Tibial nerve (tissue), 4 donors: ENCODE results near the gene KIFC1. TPM values are rescaled to one million over a fixed set of nuclear protein-coding genes. Genes with fewer than 3 reads are reported as not detected.
A peak's percentile ranks its signal among the peaks of the same experiment; 100 is the strongest.

ENCODE experiments used
- DNase-seq, 2 donors: peaks; one replicate each; pipeline ENCODE4 v3.0.0-alpha.2; 2019; ENCODE audit warnings: low spot score in 2 of 2
- H3K27ac ChIP-seq, 4 donors: fragments of 200-600 bp; sonication (generic) in 3 of 4; one replicate each; pipeline ENCODE4 v1.5.1; 2017 to 2019; ENCODE audit warnings: mild to moderate bottlenecking in 1 of 4
- H3K27me3 ChIP-seq, 2 donors: fragments of 200-600 bp; sonication (generic) in 1 of 2; one replicate each; pipeline versions ENCODE4 v1.5.1 to v1.6.0; 2017 to 2019
- H3K36me3 ChIP-seq, 3 donors: fragments of 200-600 bp; sonication (generic); one replicate each; pipeline ENCODE4 v1.5.1; 2018 to 2019
- H3K4me1 ChIP-seq, 4 donors: fragments of 200-600 bp; sonication (generic) in 3 of 4; one replicate each; pipeline ENCODE4 v1.5.1; 2017 to 2019
- H3K4me3 ChIP-seq, 4 donors: fragments of 200-600 bp; sonication (generic) in 3 of 4; one replicate each; pipeline ENCODE4 v1.5.1; 2017 to 2019; ENCODE audit warnings: mild to moderate bottlenecking in 1 of 4, moderate library complexity in 1 of 4
- H3K9me3 ChIP-seq, 4 donors: fragments of 200-600 bp; sonication (generic) in 3 of 4; one replicate each; pipeline ENCODE4 v1.5.1; 2017 to 2019
- CTCF ChIP-seq, 5 experiments: fragments of 200-600 bp in 3 of 5; fragments of 450-650 bp in 2 of 5; sonication (generic) in 3 of 5; IDR thresholded peaks; one replicate each; pipeline ENCODE4 v1.5.1; 2016 to 2019; ENCODE audit warnings: antibody characterized with exemption in 5 of 5, mild to moderate bottlenecking in 3 of 5, moderate library complexity in 2 of 5
- EP300 ChIP-seq, 2 donors: sonication (generic); formaldehyde crosslinking; IDR thresholded peaks; one replicate each; pipeline ENCODE4 v1.6.1; 2017; ENCODE audit warnings: antibody characterized with exemption in 2 of 2, mild to moderate bottlenecking in 1 of 2
- POLR2A ChIP-seq, 2 donors: fragments of 450-650 bp; IDR thresholded peaks; one replicate each; pipeline ENCODE4 v1.6.1; 2017; ENCODE audit warnings: antibody characterized with exemption in 2 of 2, mild to moderate bottlenecking in 2 of 2, moderate library complexity in 2 of 2
- WGBS, 2 donors: methylation state at CpG; one replicate each; pipeline ENCODE4 v1.1.5; 2018; 5-methylcytosine and 5-hydroxymethylcytosine counted together
- total RNA-seq, 4 donors: library from RNA; depleted of rRNA; stranded (reverse); fragments of >200 nt; gene quantifications; one replicate each; pipeline ENCODE4 v1.1.0, GENCODE V29; 2016

KIFC1 gene
- total RNA-seq, 4 donors from 2014 or later, result 0.42 to 3.6 (median 2.1) TPM

GRCh38 chr6:33453393-33454008 lies 61.9 kb downstream of the KIFC1 start:
- H3K27ac ChIP-seq, result peak overlapping the region; percentile 53 to 88 (median 82)
- H3K4me3 ChIP-seq, result peak overlapping the region; percentile 69 to 86 (median 77)
- TF ChIP-seq CTCF (IDR thresholded peaks at IDR 0.05) (no peak), POLR2A (IDR thresholded peaks at IDR 0.05) (no peak), EP300 (IDR thresholded peaks at IDR 0.05) (no peak)
- no peaks in the 10 kb centered on the region for H3K9me3 ChIP-seq
- no peaks in the 10 kb centered on the region for H3K27me3 ChIP-seq
- DNase-seq, result no peak
- H3K4me1 ChIP-seq, result peaks cover 0 to 31% (median 14%) of the 10 kb centered on the region in 4 donors
- WGBS, 2 donors, result 6% methylated on average over 12 of the region's 12 CpGs
- peaks cover 0 to 46% (median 4%) of the 10 kb centered on the region in 3 donors for H3K36me3 ChIP-seq

- Histone ChIP-seq H3K27me3 (no peaks in the 10 kb centered on the region), H3K27ac (peak within 1 kb of the TSS; percentile 53 to 88 (median 82)), H3K36me3 (peaks cover 0 to 38% (median 4%) of the 10 kb centered on the region in 3 donors), H3K9me3 (no peaks in the 10 kb centered on the region), H3K4me1 (peaks cover 0 to 31% (median 14%) of the 10 kb centered on the region in 4 donors), H3K4me3 (peak within 1 kb of the TSS; percentile 69 to 86 (median 77))
- TF ChIP-seq CTCF (IDR thresholded peaks at IDR 0.05) (peak in 1 of 5 experiments; percentile 22), EP300 (IDR thresholded peaks at IDR 0.05) (peak; percentile 88 to 96), POLR2A (IDR thresholded peaks at IDR 0.05) (peak; percentile 85 to 92)
- DNase-seq, result peak; percentile 95 to 96
- 0% methylated on average over 42 to 49 of the region's 65 CpGs for WGBS, 2 donors
Observed at GRCh38 chr6:33454009-33454946, 62.7 kb downstream of the KIFC1 start, which contains the start of gene ZBTB9. TSS of gene ZBTB9 (plus strand) at chr6:33454576. CDS start at chr6:33455101, 525 bp downstream.

GRCh38 chr6:33455051-33455450 lies 63.4 kb downstream of the KIFC1 start:
- H3K27ac ChIP-seq, result peak overlapping the region in 3 of 4 donors; percentile 79 to 88 (median 84)
- WGBS, 2 donors, result 45 to 46% methylated on average over 16 of the region's 16 CpGs
- H3K36me3 ChIP-seq, result peaks cover 0 to 38% (median 4%) of the 10 kb centered on the region in 3 donors
- DNase-seq, result no peak
- TF ChIP-seq EP300 (IDR thresholded peaks at IDR 0.05), result no peak
- no peak for TF ChIP-seq CTCF (IDR thresholded peaks at IDR 0.05)
- no peak for TF ChIP-seq POLR2A (IDR thresholded peaks at IDR 0.05)
- peak overlapping the region; percentile 69 to 86 (median 77) for H3K4me3 ChIP-seq
- H3K4me1 ChIP-seq, result peaks cover 0 to 31% (median 14%) of the 10 kb centered on the region in 4 donors
- no peaks in the 10 kb centered on the region for H3K9me3 ChIP-seq
- no peaks in the 10 kb centered on the region for H3K27me3 ChIP-seq

- no peak for DNase-seq
- no peaks in the 10 kb centered on the region for H3K27me3 ChIP-seq
- 89 to 95% methylated on average over 12 of the region's 12 CpGs for WGBS, 2 donors
- no peaks in the 10 kb centered on the region for H3K9me3 ChIP-seq
- H3K4me3 ChIP-seq, result no peak overlapping the region
- H3K4me1 ChIP-seq, result peaks cover 0 to 29% (median 14%) of the 10 kb centered on the region in 4 donors
- TF ChIP-seq CTCF (IDR thresholded peaks at IDR 0.05) (no peak), POLR2A (IDR thresholded peaks at IDR 0.05) (no peak), EP300 (IDR thresholded peaks at IDR 0.05) (no peak)
- H3K36me3 ChIP-seq, result peaks cover 0 to 38% (median 4%) of the 10 kb centered on the region in 3 donors
- H3K27ac ChIP-seq, result no peak overlapping the region
Observed at GRCh38 chr6:33456156-33456555, 64.5 kb downstream of the KIFC1 start.
